Neural cell (in vitro differentiated cells): Measurements from ENCODE around the gene TFB1M.
"Not testable (repeated sequence)": the region's sequence is repeated elsewhere in the genome, so short reads cannot be mapped to it uniquely, and the experiment has no call there.

Experiments
- EZH2 ChIP-seq: fragments of 200-600, 300-800 bp; shearing (Covaris generic), sonication (generic); IDR thresholded peaks from 2 replicates; pipeline ENCODE4 v1.6.1; 2014; ENCODE audit warnings: antibody characterized with exemption, low read length, borderline replicate concordance, mild to moderate bottlenecking; ENCODE audit not compliant: insufficient read depth, poor library complexity, severe bottlenecking
- MXI1 ChIP-seq: fragments of 450-650 bp; conservative IDR thresholded peaks from 2 replicates; pipeline ENCODE4 v1.6.1; 2014; ENCODE audit warnings: antibody characterized with exemption, mild to moderate bottlenecking; ENCODE audit not compliant: poor library complexity, severe bottlenecking
- POLR2AphosphoS5 ChIP-seq: IDR thresholded peaks from 2 replicates; pipeline ENCODE4 v1.6.1; 2012
- RAD21 ChIP-seq: fragments of 450-650 bp; conservative IDR thresholded peaks from 2 replicates; pipeline ENCODE4 v1.6.1; 2014; ENCODE audit warnings: antibody characterized with exemption, mild to moderate bottlenecking, moderate library complexity
- TAF1 ChIP-seq: IDR thresholded peaks from 2 replicates; pipeline ENCODE4 v1.6.1; 2012; ENCODE audit warnings: low read depth
- TF ChIP-seq, protein P1 (sequence below): fragments of 450-650 bp; IDR thresholded peaks from 2 replicates; pipeline ENCODE4 v1.5.1; 2014; ENCODE audit warnings: antibody characterized with exemption, mild to moderate bottlenecking, moderate library complexity; ENCODE audit not compliant: poor library complexity, severe bottlenecking
- TF ChIP-seq, protein P2 (sequence below): IDR thresholded peaks from 2 replicates; pipeline ENCODE4 v1.6.1; 2012; ENCODE audit warnings: borderline replicate concordance

- not testable (repeated sequence) for TF ChIP-seq RAD21, EZH2, MXI1, POLR2AphosphoS5, TAF1
- TF ChIP-seq, protein P1, sequence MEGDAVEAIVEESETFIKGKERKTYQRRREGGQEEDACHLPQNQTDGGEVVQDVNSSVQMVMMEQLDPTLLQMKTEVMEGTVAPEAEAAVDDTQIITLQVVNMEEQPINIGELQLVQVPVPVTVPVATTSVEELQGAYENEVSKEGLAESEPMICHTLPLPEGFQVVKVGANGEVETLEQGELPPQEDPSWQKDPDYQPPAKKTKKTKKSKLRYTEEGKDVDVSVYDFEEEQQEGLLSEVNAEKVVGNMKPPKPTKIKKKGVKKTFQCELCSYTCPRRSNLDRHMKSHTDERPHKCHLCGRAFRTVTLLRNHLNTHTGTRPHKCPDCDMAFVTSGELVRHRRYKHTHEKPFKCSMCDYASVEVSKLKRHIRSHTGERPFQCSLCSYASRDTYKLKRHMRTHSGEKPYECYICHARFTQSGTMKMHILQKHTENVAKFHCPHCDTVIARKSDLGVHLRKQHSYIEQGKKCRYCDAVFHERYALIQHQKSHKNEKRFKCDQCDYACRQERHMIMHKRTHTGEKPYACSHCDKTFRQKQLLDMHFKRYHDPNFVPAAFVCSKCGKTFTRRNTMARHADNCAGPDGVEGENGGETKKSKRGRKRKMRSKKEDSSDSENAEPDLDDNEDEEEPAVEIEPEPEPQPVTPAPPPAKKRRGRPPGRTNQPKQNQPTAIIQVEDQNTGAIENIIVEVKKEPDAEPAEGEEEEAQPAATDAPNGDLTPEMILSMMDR = not testable (repeated sequence)
- TF ChIP-seq, protein P2, sequence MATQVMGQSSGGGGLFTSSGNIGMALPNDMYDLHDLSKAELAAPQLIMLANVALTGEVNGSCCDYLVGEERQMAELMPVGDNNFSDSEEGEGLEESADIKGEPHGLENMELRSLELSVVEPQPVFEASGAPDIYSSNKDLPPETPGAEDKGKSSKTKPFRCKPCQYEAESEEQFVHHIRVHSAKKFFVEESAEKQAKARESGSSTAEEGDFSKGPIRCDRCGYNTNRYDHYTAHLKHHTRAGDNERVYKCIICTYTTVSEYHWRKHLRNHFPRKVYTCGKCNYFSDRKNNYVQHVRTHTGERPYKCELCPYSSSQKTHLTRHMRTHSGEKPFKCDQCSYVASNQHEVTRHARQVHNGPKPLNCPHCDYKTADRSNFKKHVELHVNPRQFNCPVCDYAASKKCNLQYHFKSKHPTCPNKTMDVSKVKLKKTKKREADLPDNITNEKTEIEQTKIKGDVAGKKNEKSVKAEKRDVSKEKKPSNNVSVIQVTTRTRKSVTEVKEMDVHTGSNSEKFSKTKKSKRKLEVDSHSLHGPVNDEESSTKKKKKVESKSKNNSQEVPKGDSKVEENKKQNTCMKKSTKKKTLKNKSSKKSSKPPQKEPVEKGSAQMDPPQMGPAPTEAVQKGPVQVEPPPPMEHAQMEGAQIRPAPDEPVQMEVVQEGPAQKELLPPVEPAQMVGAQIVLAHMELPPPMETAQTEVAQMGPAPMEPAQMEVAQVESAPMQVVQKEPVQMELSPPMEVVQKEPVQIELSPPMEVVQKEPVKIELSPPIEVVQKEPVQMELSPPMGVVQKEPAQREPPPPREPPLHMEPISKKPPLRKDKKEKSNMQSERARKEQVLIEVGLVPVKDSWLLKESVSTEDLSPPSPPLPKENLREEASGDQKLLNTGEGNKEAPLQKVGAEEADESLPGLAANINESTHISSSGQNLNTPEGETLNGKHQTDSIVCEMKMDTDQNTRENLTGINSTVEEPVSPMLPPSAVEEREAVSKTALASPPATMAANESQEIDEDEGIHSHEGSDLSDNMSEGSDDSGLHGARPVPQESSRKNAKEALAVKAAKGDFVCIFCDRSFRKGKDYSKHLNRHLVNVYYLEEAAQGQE = not testable (repeated sequence)
Measured at GRCh38 chr6:155362968-155363632, 48.8 kb upstream of the TFB1M start.
